T1000 (cell line): ENCODE data around the gene SLC15A2.
"Not testable (repeated sequence)": the region's sequence is repeated elsewhere in the genome, so short reads cannot be mapped to it uniquely, and the experiment has no call there.

Experiments
- DNase-seq: peaks from one replicate; lab custom pipeline; 2025; ENCODE audit warnings: mixed read lengths; lab: John Stamatoyannopoulos, UW

The SLC15A2 gene

GRCh38 chr3:121894301-121894990 lies at the start of gene SLC15A2:
Gene SLC15A2, plus strand, starts transcription at chr3:121894401. Its CDS starts 76 bp downstream, at chr3:121894477.
- no peak for DNase-seq

GRCh38 chr3:121844892-121845291 lies 49.3 kb upstream of the SLC15A2 start:
- no peak for DNase-seq

DNA sequence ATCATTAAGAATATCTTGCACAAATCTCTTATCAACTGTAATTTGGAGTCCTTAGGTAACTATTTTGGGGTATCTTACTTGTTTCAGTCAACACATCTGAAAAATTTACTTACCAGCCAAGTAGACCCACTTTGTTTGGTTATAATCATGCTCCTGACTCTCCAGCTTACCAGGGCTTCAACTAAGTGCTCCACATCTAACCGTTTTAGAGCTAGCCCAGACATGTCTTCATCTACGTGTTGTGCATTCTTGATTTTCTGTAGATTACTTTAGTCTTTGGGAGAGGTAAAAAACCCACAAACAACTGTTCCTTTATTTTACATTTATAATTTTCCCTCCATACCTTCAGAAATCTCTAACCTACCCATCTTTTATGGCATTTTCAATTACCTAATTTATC lies 41.9 kb upstream of the SLC15A2 start:
- no peak for DNase-seq

GRCh38 chr3:121855555-121855954 lies 38.6 kb upstream of the SLC15A2 start:
- DNase-seq = no peak

- DNase-seq = not testable (repeated sequence)
Measured at GRCh38 chr3:121857778-121858177, 36.4 kb upstream of the SLC15A2 start.

- not testable (repeated sequence) for DNase-seq
Measured at GRCh38 chr3:121863247-121863646, 31.0 kb upstream of the SLC15A2 start.

DNA sequence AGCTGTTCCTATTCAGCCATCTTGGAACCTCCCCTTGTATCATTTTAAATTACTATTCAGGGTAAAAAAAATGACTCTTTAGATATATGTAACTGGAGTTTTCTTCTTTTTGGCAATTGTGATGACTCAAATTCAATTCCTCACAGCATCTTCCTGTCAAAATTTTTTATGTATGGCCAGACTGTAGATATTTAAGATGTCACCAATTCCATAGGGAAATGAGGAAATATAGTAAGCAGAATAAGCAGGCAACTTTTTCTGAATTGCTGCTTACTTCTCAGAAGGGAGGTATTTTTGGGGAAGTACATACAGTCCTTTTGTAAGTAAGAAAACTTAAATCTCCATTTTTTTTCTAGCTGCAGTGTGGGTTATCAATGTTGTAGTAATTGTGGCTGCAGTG lies 30.4 kb upstream of the SLC15A2 start:
- DNase-seq = no peak

- DNase-seq = no peak
Measured at GRCh38 chr3:121869736-121870135, 24.5 kb upstream of the SLC15A2 start.

- no peak for DNase-seq
Measured at GRCh38 chr3:121870717-121871116, 23.5 kb upstream of the SLC15A2 start.

- DNase-seq = no peak
Measured at GRCh38 chr3:121871430-121871829, 22.8 kb upstream of the SLC15A2 start.

- no peak for DNase-seq
Measured at GRCh38 chr3:121878411-121878810, 15.8 kb upstream of the SLC15A2 start.

DNA sequence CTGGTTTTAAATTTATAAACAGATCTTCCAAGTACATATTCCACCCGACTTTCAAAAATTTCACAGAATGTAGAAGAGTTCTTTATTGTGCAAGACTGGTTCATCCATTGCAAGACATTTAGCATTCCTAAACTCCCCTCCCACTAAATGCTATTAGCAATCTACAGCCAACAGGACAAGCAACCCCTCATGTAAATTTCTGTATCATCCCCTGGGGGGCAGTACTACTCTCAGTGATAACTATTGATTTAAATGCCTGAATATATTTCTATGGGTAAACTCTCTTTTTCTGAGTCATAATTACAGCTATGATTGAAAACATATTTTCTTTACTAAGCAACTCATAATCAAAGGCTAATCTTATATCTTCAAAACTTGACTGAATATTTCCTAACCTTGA lies 10.7 kb upstream of the SLC15A2 start:
- no peak for DNase-seq

DNA sequence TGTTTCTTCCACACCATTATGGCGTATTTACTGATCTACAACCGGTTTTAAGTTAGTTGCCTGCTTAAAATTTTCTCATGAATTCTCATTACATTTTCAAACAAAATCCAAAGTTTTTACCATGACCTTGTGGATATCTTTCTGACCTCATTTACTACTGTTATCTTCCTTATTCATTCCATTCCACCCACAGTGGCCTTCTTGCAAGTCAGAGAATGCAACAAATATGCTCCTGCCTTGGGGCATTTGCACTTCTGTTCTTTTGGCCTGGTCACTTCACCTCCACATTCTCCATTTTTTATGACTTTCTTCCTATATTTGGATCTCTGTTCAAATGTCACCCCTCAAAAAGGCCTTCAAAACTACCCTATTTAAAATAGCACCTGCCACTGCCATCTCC lies 8.8 kb upstream of the SLC15A2 start:
- no peak for DNase-seq

- no peak for DNase-seq
Measured at GRCh38 chr3:121895121-121895520, 920 bp downstream of the SLC15A2 start.

DNA sequence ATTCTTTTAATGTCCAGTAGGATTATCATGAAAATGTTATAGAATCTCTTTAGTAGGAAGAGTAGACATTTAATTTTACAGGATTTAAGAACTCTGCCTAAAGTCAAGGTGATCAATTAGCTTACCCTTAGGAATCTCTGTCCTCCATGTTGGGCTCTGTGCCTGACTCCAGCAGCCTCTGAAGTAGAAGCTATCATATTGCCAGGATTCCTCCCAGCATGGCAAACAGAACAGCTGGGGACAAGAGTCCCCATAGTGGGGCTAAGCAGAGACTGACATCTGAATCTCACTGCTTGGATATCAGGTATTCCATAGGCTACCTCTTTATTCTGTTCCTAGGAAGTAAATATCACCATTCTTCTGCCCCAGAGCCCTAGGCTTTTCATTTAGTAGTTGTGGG lies 1.5 kb downstream of the SLC15A2 start:
- DNase-seq = no peak

DNA sequence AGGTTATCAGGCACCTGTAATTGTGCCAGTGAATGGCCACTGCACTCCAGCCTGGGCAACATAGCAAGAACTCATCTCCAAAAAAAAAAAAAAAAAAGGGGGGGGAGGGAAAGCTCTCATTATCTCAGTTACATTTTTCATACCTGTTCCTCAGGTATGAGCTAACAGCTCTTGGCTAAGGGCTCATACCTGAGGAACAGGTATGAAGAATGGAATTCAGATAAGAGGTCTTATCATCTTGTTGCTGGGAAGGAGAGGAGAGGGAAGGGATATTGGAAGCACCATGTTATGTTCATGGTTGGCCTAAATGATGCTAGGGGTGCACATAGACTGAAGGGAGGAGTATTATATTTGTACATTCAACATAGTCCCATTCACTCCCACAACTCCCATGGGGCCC lies 2.6 kb downstream of the SLC15A2 start:
- no peak for DNase-seq

DNA sequence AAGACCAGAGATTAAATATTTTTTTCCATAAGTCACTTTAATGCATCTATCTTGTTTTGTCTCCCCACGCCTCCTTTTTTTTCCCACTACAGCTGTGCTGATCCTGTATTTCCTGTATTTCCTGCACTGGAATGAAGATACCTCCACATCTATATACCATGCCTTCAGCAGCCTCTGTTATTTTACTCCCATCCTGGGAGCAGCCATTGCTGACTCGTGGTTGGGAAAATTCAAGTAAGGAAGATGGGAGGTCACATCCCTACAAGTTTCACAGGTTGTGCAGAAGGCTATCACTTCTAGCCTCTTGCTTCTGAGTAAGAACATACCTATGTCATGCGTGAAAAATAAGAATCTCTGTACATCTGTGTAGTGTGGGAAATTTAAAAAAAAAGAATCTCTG lies 3.1 kb downstream of the SLC15A2 start:
- no peak for DNase-seq

GRCh38 chr3:121913305-121913990 lies 19.2 kb downstream of the SLC15A2 start:
- DNase-seq = no peak

- no peak for DNase-seq
Measured at GRCh38 chr3:121914081-121914998, 20.1 kb downstream of the SLC15A2 start.

DNA sequence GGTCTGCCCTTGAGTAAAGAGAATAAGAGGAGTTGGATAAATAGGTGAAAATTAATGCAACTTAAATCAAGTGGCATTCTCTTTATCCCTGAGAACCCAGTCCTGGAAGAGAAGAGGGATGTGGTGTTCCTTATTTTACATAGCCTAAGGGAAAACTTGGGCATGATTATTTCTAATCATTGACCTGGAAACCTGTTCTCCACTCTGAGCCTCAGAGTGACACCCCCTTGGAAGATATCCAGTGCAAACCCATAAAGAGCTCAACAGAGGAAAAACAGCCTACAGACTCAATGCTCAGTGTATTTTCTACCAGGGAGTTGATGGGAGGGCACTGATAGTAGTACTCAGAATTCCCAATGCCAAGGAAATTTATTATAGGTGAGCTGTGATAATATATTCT lies 22.0 kb downstream of the SLC15A2 start:
- DNase-seq = no peak

GRCh38 chr3:121918779-121919483 lies 24.7 kb downstream of the SLC15A2 start:
- no peak for DNase-seq

- no peak for DNase-seq
Measured at GRCh38 chr3:121924734-121925133, 30.5 kb downstream of the SLC15A2 start.
